Trophoblast cell (in vitro differentiated cells and primary cell): ENCODE measurements around the gene UGT3A1.

Source experiments
- DNase-seq, 2 donors: peaks; one replicate each; pipeline ENCODE4 v3.0.0-alpha.2; 2016
- H2AFZ ChIP-seq: 2 replicates; pipeline ENCODE4 v1.6.1; 2013; ENCODE audit warnings: low read length, moderate library complexity, mild to moderate bottlenecking; ENCODE audit not compliant: insufficient read depth, poor library complexity
- H2AK5ac ChIP-seq: 2 replicates; pipeline ENCODE4 v1.6.1; 2013; ENCODE audit warnings: mild to moderate bottlenecking, low read length
- H2BK120ac ChIP-seq: 2 replicates; pipeline ENCODE4 v1.6.1; 2013; ENCODE audit warnings: low read length, mild to moderate bottlenecking, moderate library complexity; ENCODE audit not compliant: insufficient read depth, poor library complexity
- H2BK12ac ChIP-seq: 2 replicates; pipeline ENCODE4 v1.6.1; 2013; ENCODE audit warnings: mild to moderate bottlenecking, low read length, moderate library complexity
- H2BK5ac ChIP-seq: 2 replicates; pipeline ENCODE4 v1.6.1; 2013; ENCODE audit warnings: low read length, low read depth, moderate library complexity, mild to moderate bottlenecking; ENCODE audit not compliant: poor library complexity
- H3K14ac ChIP-seq: 2 replicates; pipeline ENCODE4 v1.6.1; 2013; ENCODE audit warnings: mild to moderate bottlenecking, low read length
- H3K18ac ChIP-seq: 2 replicates; pipeline ENCODE4 v1.6.1; 2013; ENCODE audit warnings: mild to moderate bottlenecking, low read length
- H3K23ac ChIP-seq: 2 replicates; pipeline ENCODE4 v1.6.1; 2013; ENCODE audit warnings: low read length
- H3K27ac ChIP-seq: 2 replicates; pipeline ENCODE4 v1.5.1; 2013; ENCODE audit warnings: low read depth, mild to moderate bottlenecking, inconsistent platforms, low read length, moderate library complexity
- H3K27me3 ChIP-seq: 2 replicates; pipeline ENCODE4 v1.6.1; 2013; ENCODE audit warnings: inconsistent platforms, mild to moderate bottlenecking, low read length, moderate library complexity; ENCODE audit not compliant: insufficient read depth
- H3K36me3 ChIP-seq, 2 experiments: 1 replicate in 1 of 2; 2 replicates in 1 of 2; pipeline ENCODE4 v1.6.1; 2013; ENCODE audit warnings: low read length in 2 of 2, mild to moderate bottlenecking in 2 of 2, moderate library complexity in 1 of 2; ENCODE audit not compliant: insufficient read depth in 2 of 2, control insufficient read depth in 1 of 2
- H3K4ac ChIP-seq: 2 replicates; pipeline ENCODE4 v1.6.1; 2013; ENCODE audit warnings: low read depth, mild to moderate bottlenecking, low read length, moderate library complexity
- H3K4me1 ChIP-seq, 2 experiments: 1 replicate in 1 of 2; 2 replicates in 1 of 2; pipeline ENCODE4 v1.6.1; 2013; ENCODE audit warnings: low read length in 2 of 2, mild to moderate bottlenecking in 2 of 2, moderate library complexity in 1 of 2; ENCODE audit not compliant: insufficient read depth in 2 of 2, control insufficient read depth in 1 of 2
- H3K4me2 ChIP-seq: 2 replicates; pipeline ENCODE4 v1.6.1; 2013; ENCODE audit warnings: inconsistent platforms, mild to moderate bottlenecking, low read length, moderate library complexity
- H3K4me3 ChIP-seq: 2 replicates; pipeline ENCODE4 v1.5.1; 2013; ENCODE audit warnings: mild to moderate bottlenecking, low read depth, low read length, inconsistent platforms
- H3K79me1 ChIP-seq: one replicate; pipeline ENCODE4 v1.6.1; 2013; ENCODE audit warnings: low read length
- H3K79me2 ChIP-seq: 2 replicates; pipeline ENCODE4 v1.6.1; 2013; ENCODE audit warnings: low read length, mild to moderate bottlenecking; ENCODE audit not compliant: control insufficient read depth, insufficient read depth, poor library complexity
- H3K9ac ChIP-seq: 2 replicates; pipeline ENCODE4 v1.6.1; 2013; ENCODE audit warnings: mild to moderate bottlenecking, low read length
- H3K9me3 ChIP-seq: 2 replicates; pipeline ENCODE4 v1.6.1; 2013; ENCODE audit warnings: low read depth, mild to moderate bottlenecking, control low read depth, inconsistent platforms, low read length; ENCODE audit not compliant: insufficient read depth
- H4K12ac ChIP-seq: 2 replicates; pipeline ENCODE4 v1.6.1; 2013; ENCODE audit warnings: low read depth, mild to moderate bottlenecking, low read length, moderate library complexity
- H4K8ac ChIP-seq: 2 replicates; pipeline ENCODE4 v1.6.1; 2013; ENCODE audit warnings: low read depth, mild to moderate bottlenecking, low read length, moderate library complexity
- H4K91ac ChIP-seq: one replicate; pipeline ENCODE4 v1.6.1; 2013; ENCODE audit warnings: low read depth, mild to moderate bottlenecking, low read length, moderate library complexity
- WGBS: extraction: QIAGEN DNeasy Blood & Tissue Kit; methylation state at CpG from one replicate; pipeline ENCODE4 v1.1.7; 2013; ENCODE audit warnings: missing lambda C conversion rate; ENCODE audit not compliant: insufficient read length, insufficient coverage; ENCODE audit errors: extremely low coverage; 5-methylcytosine and 5-hydroxymethylcytosine counted together

The UGT3A1 gene

DNA sequence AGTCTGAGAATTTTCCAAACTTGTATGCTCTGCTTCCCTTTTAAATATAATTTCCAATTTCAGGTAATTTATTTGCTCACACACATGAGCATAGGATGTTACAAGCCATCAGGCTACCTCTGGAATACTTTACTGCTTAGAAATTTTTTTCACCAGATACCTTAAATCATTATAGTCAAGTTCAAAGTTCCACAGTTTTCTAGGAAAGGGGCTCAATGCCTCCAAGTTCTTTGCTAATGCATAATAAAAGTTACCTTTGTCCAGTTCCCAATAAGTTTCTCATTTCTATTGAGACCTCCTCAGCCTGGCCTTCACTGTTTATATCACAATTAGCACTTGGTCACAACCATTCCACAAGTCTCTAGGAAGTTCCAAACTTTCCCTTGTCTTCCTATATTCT is 16.2 kb upstream of the UGT3A1 start:
- Histone ChIP-seq H2BK120ac (no peak overlapping the region), H3K27me3 (no peaks in the 10 kb centered on the region), H3K9ac (no peak overlapping the region), H3K14ac (no peak overlapping the region), H4K8ac (no peak overlapping the region), H2AK5ac (no peak overlapping the region), H3K36me3 (peaks cover 0 to 2% of the 10 kb centered on the region in 2 experiments), H2AFZ (no peak overlapping the region), H3K4ac (no peak overlapping the region), H3K4me1 (no peaks in the 10 kb centered on the region), H3K18ac (no peak overlapping the region), H2BK5ac (no peak overlapping the region), H4K91ac (no peak overlapping the region), H3K4me2 (no peak overlapping the region), H3K9me3 (peaks cover 9% of the 10 kb centered on the region), H3K79me2 (no peaks in the 10 kb centered on the region), H3K27ac (no peak overlapping the region), H3K79me1 (no peaks in the 10 kb centered on the region), H3K4me3 (no peak overlapping the region), H2BK12ac (no peak overlapping the region), H3K23ac (no peak overlapping the region), H4K12ac (no peak overlapping the region)
- DNase-seq = no peak

DNA sequence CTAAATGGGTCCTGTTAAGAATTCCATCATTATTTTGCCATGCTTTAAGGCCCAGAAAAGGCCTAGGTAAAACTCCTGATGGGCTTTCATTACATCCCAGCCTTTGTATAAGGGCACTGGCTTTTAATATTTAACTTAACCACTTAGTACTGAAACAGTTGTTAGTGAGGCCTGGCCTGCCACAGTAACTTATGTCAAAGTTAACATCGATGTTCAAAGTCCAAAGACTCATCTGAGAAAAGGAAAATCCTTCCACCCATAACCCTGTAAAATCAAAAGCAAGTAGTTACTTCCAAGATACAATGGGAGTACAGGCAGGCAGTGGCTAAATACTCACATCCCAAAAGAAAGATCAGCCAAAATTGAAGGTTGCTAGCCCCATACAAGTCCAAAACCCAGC is 15.0 kb upstream of the UGT3A1 start:
- no peak overlapping the region for H2AK5ac ChIP-seq
- no peak overlapping the region for H3K4me2 ChIP-seq
- H3K4me1 ChIP-seq = no peaks in the 10 kb centered on the region
- no peak overlapping the region for H2BK12ac ChIP-seq
- peaks cover 0 to 2% of the 10 kb centered on the region in 2 experiments for H3K36me3 ChIP-seq
- no peaks in the 10 kb centered on the region for H3K79me1 ChIP-seq
- no peak overlapping the region for H3K27ac ChIP-seq
- no peak overlapping the region for H4K8ac ChIP-seq
- no peak overlapping the region for H2AFZ ChIP-seq
- H3K18ac ChIP-seq = no peak overlapping the region
- H3K79me2 ChIP-seq = no peaks in the 10 kb centered on the region
- DNase-seq = no peak
- no peak overlapping the region for H4K91ac ChIP-seq
- no CpG with 5 or more reads among the region's 1 CpG for WGBS
- no peak overlapping the region for H4K12ac ChIP-seq
- H3K14ac ChIP-seq = no peak overlapping the region
- H3K27me3 ChIP-seq = no peaks in the 10 kb centered on the region
- H3K4ac ChIP-seq = no peak overlapping the region
- no peak overlapping the region for H3K4me3 ChIP-seq
- H3K9me3 ChIP-seq = peaks cover 9% of the 10 kb centered on the region
- H3K23ac ChIP-seq = no peak overlapping the region
- no peak overlapping the region for H2BK5ac ChIP-seq
- H2BK120ac ChIP-seq = no peak overlapping the region
- no peak overlapping the region for H3K9ac ChIP-seq

DNA sequence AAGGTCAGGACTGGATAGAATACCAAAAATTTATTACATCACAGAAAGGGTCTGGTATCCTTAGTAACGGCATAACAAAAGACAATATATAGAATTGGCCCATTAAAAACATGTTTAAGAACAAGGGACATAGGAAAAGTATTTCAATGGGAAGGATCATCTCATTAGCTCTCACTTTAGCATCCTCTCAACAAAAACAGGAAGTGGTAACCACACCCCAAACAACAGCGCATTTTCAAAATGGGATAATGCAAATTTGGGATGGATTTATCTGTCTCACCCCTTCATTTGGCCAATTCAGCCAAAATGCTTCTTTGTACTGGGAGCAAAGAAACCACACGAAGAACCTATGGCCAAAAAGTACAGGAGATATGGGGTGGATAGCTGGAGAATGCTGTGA is 9.8 kb upstream of the UGT3A1 start:
- no peak overlapping the region for H4K8ac ChIP-seq
- no peaks in the 10 kb centered on the region for H3K9me3 ChIP-seq
- no peak overlapping the region for H3K9ac ChIP-seq
- H2AFZ ChIP-seq = no peak overlapping the region
- no peaks in the 10 kb centered on the region for H3K4me1 ChIP-seq
- no peak for DNase-seq
- no peak overlapping the region for H4K12ac ChIP-seq
- no peak overlapping the region for H3K4ac ChIP-seq
- H3K27me3 ChIP-seq = no peaks in the 10 kb centered on the region
- no peak overlapping the region for H3K27ac ChIP-seq
- no peak overlapping the region for H4K91ac ChIP-seq
- no peaks in the 10 kb centered on the region for H3K79me2 ChIP-seq
- no peak overlapping the region for H3K4me3 ChIP-seq
- no peak overlapping the region for H3K18ac ChIP-seq
- WGBS = no CpG with 5 or more reads among the region's 3 CpGs
- no peaks in the 10 kb centered on the region for H3K36me3 ChIP-seq
- no peak overlapping the region for H3K4me2 ChIP-seq
- H2AK5ac ChIP-seq = no peak overlapping the region
- H3K23ac ChIP-seq = no peak overlapping the region
- H2BK5ac ChIP-seq = no peak overlapping the region
- H3K14ac ChIP-seq = no peak overlapping the region
- no peaks in the 10 kb centered on the region for H3K79me1 ChIP-seq
- H2BK120ac ChIP-seq = no peak overlapping the region
- no peak overlapping the region for H2BK12ac ChIP-seq

DNA sequence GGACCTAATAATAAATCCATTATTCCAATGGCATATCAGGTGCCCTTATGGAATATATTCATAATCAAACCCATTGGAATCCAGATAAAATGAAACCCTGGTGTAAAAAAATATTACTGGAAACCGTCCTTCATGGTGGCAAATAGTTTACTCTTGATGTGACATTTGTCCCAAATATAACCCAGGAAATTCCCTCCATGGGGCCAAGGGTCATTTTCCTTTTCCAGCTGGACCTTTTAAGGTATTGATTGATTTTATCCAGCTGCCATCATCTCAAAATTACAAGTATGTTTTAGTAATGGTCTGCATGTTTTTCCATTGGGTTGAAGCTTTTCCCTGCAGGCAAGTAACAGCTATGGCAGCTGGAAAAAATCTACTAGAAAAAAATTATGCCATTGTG is 8.4 kb upstream of the UGT3A1 start:
- no peak overlapping the region for H4K12ac ChIP-seq
- H3K4me2 ChIP-seq = no peak overlapping the region
- no peak overlapping the region for H3K14ac ChIP-seq
- no peak overlapping the region for H3K4ac ChIP-seq
- no peaks in the 10 kb centered on the region for H3K36me3 ChIP-seq
- WGBS = no CpG with 5 or more reads among the region's 1 CpG
- H3K79me1 ChIP-seq = no peaks in the 10 kb centered on the region
- DNase-seq = no peak
- H2BK12ac ChIP-seq = no peak overlapping the region
- H2BK5ac ChIP-seq = no peak overlapping the region
- no peak overlapping the region for H2AFZ ChIP-seq
- H3K27me3 ChIP-seq = no peaks in the 10 kb centered on the region
- H3K4me3 ChIP-seq = no peak overlapping the region
- H3K9me3 ChIP-seq = no peaks in the 10 kb centered on the region
- H3K9ac ChIP-seq = no peak overlapping the region
- H3K18ac ChIP-seq = no peak overlapping the region
- H4K91ac ChIP-seq = no peak overlapping the region
- no peak overlapping the region for H4K8ac ChIP-seq
- no peak overlapping the region for H3K27ac ChIP-seq
- no peak overlapping the region for H3K23ac ChIP-seq
- H2AK5ac ChIP-seq = no peak overlapping the region
- H2BK120ac ChIP-seq = no peak overlapping the region
- no peaks in the 10 kb centered on the region for H3K79me2 ChIP-seq
- no peaks in the 10 kb centered on the region for H3K4me1 ChIP-seq
